ENCODE results near the gene NRG2. TPM values are rescaled to one million over a fixed set of nuclear protein-coding genes. Genes with fewer than 3 reads are reported as not detected.

Gene NRG2
- not detected for total RNA-seq

DNA sequence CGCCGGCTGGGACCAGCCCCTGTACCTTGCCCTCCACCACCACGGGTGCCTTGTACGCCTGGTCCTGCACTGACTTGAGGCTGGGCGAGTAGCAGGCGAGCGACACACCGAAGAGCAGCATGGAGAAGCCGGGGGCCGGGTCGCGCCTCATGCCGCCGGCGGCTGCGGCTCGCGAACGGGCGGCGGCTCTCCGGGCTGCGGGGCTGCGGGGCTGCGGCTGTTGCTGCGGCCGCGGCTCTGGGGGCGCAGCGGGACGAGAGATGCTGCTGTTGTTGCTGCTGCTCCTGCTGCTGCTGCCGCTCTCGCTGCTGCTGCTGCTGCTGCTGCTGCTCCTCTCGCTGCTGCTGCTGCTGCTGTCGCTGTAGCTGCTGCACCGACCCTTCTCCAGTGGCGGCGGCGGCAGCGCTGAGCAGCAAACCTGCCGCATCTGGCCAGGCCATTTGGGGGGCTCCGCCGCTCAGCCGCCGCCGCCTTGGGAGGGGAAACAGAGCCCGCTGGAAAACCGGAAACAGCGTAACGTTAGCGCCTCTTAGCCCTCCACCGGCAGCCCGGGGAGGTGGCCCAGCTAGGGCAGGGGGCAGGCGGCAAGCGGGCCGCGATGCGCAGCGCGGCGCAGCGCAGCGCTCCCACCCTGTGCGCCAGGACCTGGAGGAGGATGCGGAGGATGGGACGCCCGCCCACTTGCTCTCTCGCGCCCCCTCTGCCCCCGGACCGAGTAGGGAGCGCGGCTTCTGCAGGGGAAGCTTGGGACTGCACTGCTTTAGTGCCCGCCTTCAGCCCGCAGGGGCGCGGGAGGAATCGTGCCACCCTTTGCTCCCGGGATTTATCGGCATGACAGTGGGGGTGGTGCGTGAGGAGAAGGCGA, at the start of gene NRG2:
TSS of gene NRG2 (minus strand) at position 657 of the 865 bp plus-strand sequence.
- H3K9me3 Mint-ChIP-seq (ENCODE audit: insufficient read depth) = no peaks in the 10 kb centered on the region
- H3K36me3 Mint-ChIP-seq (ENCODE audit: low read depth) = no peaks in the 10 kb centered on the region
- peaks cover 60% of the 10 kb centered on the region for H3K27me3 Mint-ChIP-seq (ENCODE audit: low read depth)
- peak; percentile 92 for ATAC-seq
- peak within 1 kb of the TSS; percentile 51 for H3K4me3 Mint-ChIP-seq
- ChIA-PET POLR2A (no interaction called here), CTCF (interaction anchor here (0.6 to 1.5 kb wide), 6 partner anchors 27 to 102 kb away, joined by 3 read pairs; no protein-coding TSS in a partner anchor)
- H3K4me1 Mint-ChIP-seq (ENCODE audit: low read depth) = peaks cover 14% of the 10 kb centered on the region
- DNase-seq = peak; percentile 68
- no peak within 1 kb of the TSS for H3K27ac Mint-ChIP-seq

DNA sequence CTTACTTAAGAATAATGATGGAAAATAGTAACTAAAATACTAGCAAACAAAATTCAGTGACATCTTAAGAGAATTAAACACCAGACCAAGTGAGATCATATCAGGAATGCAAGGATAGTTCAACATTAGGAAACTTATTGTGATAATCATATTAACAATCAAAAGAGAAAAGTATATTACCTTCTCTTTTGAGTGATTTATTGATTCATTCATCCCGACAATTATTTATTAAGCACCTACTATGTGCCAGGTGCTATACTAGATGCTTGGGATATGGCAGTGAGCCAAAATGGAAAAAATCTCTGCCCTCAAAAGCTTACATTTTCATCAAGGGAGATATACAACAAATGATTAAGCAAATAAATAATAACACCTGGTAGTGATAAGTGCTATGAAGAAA, 47.2 kb upstream of the NRG2 start:
- H3K9me3 Mint-ChIP-seq (ENCODE audit: insufficient read depth) = peaks cover 23% of the 10 kb centered on the region
- POLR2A ChIA-PET = no interaction called here
- CTCF ChIA-PET = no interaction called here
- DNase-seq (no peak), ATAC-seq (no peak)
- H3K27me3 Mint-ChIP-seq (ENCODE audit: low read depth) = peaks cover 22% of the 10 kb centered on the region
- no peak overlapping the region for H3K27ac Mint-ChIP-seq
- H3K4me1 Mint-ChIP-seq (ENCODE audit: low read depth) = no peaks in the 10 kb centered on the region
- no peaks in the 10 kb centered on the region for H3K36me3 Mint-ChIP-seq (ENCODE audit: low read depth)
- H3K4me3 Mint-ChIP-seq = no peak overlapping the region

DNA sequence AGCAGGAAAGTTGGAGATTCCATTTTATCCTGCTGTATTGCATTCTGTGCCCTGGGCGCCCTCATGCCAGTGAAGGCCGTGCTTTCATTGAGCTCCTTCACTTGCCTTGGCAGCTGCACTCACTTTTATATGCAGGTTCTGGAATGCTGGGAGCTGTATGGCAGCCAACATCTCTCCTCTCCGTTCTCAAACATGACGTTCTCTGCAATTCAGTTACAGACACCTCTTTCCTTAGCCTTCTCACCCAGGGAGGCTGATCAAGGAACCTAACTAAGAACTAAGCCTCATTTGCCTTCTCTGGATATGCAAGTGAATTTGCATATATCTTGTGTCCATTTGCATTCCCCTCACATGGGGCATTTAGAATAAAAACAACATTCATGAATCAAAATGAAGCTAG, 41.4 kb upstream of the NRG2 start:
- DNase-seq = no peak
- POLR2A ChIA-PET = no interaction called here
- CTCF ChIA-PET = interaction anchor here (1.7 kb wide), 1 partner anchor 12 kb away, joined by 5 read pairs; no protein-coding TSS in a partner anchor
- peaks cover 30% of the 10 kb centered on the region for H3K27me3 Mint-ChIP-seq (ENCODE audit: low read depth)
- H3K36me3 Mint-ChIP-seq (ENCODE audit: low read depth) = no peaks in the 10 kb centered on the region
- no peak overlapping the region for H3K27ac Mint-ChIP-seq
- H3K4me3 Mint-ChIP-seq = no peak overlapping the region
- H3K4me1 Mint-ChIP-seq (ENCODE audit: low read depth) = no peaks in the 10 kb centered on the region
- ATAC-seq = no peak
- H3K9me3 Mint-ChIP-seq (ENCODE audit: insufficient read depth) = peaks cover 7% of the 10 kb centered on the region

DNA sequence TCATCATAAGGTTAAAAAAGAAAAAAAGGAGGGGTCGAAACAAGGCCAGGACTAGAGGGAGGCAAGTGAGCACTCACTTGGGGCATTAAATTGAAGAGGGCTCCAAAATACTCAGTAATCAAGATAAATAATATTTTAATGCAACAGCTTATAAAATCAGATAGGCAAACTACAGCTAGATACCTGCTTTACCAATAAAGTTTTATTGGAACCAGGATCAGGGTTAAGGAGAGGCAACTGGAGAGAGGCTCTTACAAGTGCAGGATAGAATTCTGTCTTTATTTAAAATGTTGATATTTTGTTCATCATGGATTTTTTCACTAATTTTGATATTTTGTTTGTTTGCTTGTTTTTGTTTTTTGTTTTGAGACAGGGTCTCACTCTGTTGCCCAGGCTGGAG, 40.6 kb upstream of the NRG2 start:
- Mint-ChIP-seq H3K9me3 (ENCODE audit: insufficient read depth) (no peaks in the 10 kb centered on the region), H3K4me3 (no peak overlapping the region), H3K36me3 (ENCODE audit: low read depth) (no peaks in the 10 kb centered on the region), H3K27ac (no peak overlapping the region), H3K27me3 (ENCODE audit: low read depth) (peaks cover 32% of the 10 kb centered on the region), H3K4me1 (ENCODE audit: low read depth) (no peaks in the 10 kb centered on the region)
- DNase-seq = no peak
- ChIA-PET CTCF (no interaction called here), POLR2A (no interaction called here)
- no peak for ATAC-seq

DNA sequence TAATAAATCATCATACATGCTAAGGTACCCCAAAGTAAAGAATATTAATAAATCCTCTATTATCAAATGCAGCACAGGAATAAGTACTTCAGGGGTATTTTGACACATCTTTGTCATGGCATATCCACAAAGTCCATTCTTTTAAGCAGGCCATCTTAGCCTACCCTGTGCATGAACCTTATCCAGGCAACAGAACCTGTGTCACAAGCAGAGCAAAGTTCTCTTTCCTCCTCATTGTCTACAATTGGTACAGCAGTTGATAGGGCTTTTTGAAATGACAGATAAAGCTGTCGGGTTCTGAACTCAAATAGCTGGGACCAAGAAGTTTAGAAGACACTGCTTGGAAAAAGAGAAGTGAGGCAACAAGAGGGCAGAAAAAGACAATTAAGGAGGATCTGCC, 40.0 kb upstream of the NRG2 start:
- H3K9me3 Mint-ChIP-seq (ENCODE audit: insufficient read depth) = no peaks in the 10 kb centered on the region
- H3K27ac Mint-ChIP-seq = no peak overlapping the region
- ATAC-seq (no peak), DNase-seq (no peak)
- H3K27me3 Mint-ChIP-seq (ENCODE audit: low read depth) = peaks cover 33% of the 10 kb centered on the region
- no peak overlapping the region for H3K4me3 Mint-ChIP-seq
- ChIA-PET CTCF (no interaction called here), POLR2A (no interaction called here)
- H3K36me3 Mint-ChIP-seq (ENCODE audit: low read depth) = no peaks in the 10 kb centered on the region
- no peaks in the 10 kb centered on the region for H3K4me1 Mint-ChIP-seq (ENCODE audit: low read depth)

DNA sequence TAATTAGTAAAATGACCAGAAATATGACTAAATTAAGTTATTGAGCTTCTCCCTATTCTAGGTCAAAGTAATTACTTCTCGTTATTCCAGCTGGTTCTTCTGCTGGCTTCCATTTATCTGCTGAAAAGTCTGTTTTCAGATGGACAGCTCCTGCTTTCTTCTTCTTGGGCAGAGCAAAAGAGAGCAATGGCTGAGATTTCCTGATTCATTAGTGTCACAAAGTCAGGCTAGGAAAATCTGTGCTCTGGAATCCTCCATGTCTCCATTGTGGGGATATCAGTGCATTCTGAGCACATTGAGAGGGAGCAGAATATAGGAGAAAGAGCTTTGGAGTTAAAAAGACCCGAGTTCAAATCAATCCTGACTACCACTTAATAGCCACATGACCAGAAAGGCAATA, 33.7 kb upstream of the NRG2 start:
- Mint-ChIP-seq H3K36me3 (ENCODE audit: low read depth) (no peaks in the 10 kb centered on the region), H3K4me1 (ENCODE audit: low read depth) (no peaks in the 10 kb centered on the region), H3K9me3 (ENCODE audit: insufficient read depth) (no peaks in the 10 kb centered on the region), H3K27me3 (ENCODE audit: low read depth) (peaks cover 26% of the 10 kb centered on the region), H3K4me3 (no peak overlapping the region), H3K27ac (no peak overlapping the region)
- ChIA-PET POLR2A (no interaction called here), CTCF (interaction anchor here (1.4 to 4.9 kb wide), 4 partner anchors 45 to 78 kb away, joined by 3 to 40 read pairs (median 12); no protein-coding TSS in a partner anchor)
- DNase-seq = no peak
- ATAC-seq = no peak

DNA sequence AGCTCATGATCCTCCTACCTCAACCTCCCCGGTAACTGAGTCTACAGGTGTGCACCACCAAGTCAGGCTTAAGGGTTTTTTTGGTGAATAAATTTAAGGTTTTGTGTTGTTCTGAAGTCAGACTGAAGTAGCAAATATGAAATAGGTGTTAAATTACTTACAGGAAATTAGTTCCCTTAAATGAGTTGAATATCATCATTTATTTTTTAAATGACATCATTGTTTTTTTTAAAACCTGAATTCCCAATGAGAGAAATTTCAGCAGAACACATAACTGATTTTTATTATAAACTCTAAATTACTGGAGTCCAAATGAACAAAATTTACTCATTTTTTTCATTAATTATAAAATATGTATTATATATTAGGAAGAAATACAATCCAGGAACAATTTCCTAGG, 33.0 kb upstream of the NRG2 start:
- DNase-seq (no peak), ATAC-seq (no peak)
- Mint-ChIP-seq H3K4me1 (ENCODE audit: low read depth) (no peaks in the 10 kb centered on the region), H3K9me3 (ENCODE audit: insufficient read depth) (no peaks in the 10 kb centered on the region), H3K27ac (no peak overlapping the region), H3K27me3 (ENCODE audit: low read depth) (peaks cover 29% of the 10 kb centered on the region), H3K36me3 (ENCODE audit: low read depth) (no peaks in the 10 kb centered on the region), H3K4me3 (no peak overlapping the region)
- POLR2A ChIA-PET = no interaction called here
- CTCF ChIA-PET = interaction anchor here (0.8 to 4.9 kb wide), 6 partner anchors 9 to 79 kb away, joined by 3 to 40 read pairs (median 7); no protein-coding TSS in a partner anchor

DNA sequence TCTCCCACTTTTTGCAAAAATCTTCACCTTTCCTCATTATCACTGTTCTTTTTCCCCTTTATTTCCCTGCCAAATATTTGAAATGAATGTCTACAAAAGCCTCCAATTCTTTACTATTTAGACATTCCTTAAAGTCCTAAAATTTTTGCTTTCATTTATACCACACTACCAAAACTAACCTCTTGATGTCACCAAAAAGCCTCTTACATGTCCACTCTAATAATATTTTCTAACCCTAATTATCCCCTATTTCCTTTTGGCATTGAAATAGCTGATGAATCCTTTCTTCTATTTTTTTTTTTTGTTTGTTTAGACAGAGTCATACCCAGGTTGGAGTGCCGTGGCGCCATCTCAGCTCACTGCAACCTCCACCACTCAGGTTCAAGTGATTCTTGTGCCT, 32.3 kb upstream of the NRG2 start:
- no peaks in the 10 kb centered on the region for H3K9me3 Mint-ChIP-seq (ENCODE audit: insufficient read depth)
- no peak overlapping the region for H3K27ac Mint-ChIP-seq
- DNase-seq = no peak
- H3K4me3 Mint-ChIP-seq = no peak overlapping the region
- H3K36me3 Mint-ChIP-seq (ENCODE audit: low read depth) = no peaks in the 10 kb centered on the region
- POLR2A ChIA-PET = no interaction called here
- H3K4me1 Mint-ChIP-seq (ENCODE audit: low read depth) = no peaks in the 10 kb centered on the region
- peaks cover 26% of the 10 kb centered on the region for H3K27me3 Mint-ChIP-seq (ENCODE audit: low read depth)
- CTCF ChIA-PET = interaction anchor here (0.8 to 4.9 kb wide), 6 partner anchors 10 to 80 kb away, joined by 3 to 40 read pairs (median 7); no protein-coding TSS in a partner anchor
- ATAC-seq = no peak

DNA sequence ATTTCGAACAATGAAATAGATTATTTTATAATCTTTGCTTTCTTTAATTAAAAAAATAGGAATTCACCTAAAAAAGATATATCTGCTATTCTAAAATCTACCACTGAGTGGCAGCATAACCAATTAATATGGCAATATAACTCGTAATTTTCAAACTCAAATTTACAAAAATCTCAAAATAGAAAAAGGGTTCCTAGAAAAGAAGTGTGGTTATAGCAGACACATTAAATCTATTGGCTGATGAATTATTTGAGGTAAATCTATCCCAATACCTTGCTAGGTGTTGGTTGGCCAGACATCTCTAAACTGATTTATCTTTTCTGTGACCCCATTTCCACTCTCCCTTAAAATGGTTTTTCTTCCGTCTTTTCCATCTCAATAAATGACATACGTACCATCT, 30.2 kb upstream of the NRG2 start:
- CTCF ChIA-PET = interaction anchor here (0.7 to 4.9 kb wide), 17 partner anchors 8 to 290 kb away, joined by 3 to 40 read pairs (median 5); no protein-coding TSS in a partner anchor
- Mint-ChIP-seq H3K4me3 (no peak overlapping the region), H3K27ac (no peak overlapping the region), H3K4me1 (ENCODE audit: low read depth) (no peaks in the 10 kb centered on the region), H3K9me3 (ENCODE audit: insufficient read depth) (no peaks in the 10 kb centered on the region), H3K27me3 (ENCODE audit: low read depth) (peaks cover 30% of the 10 kb centered on the region), H3K36me3 (ENCODE audit: low read depth) (no peaks in the 10 kb centered on the region)
- ATAC-seq (no peak), DNase-seq (no peak)
- POLR2A ChIA-PET = no interaction called here

DNA sequence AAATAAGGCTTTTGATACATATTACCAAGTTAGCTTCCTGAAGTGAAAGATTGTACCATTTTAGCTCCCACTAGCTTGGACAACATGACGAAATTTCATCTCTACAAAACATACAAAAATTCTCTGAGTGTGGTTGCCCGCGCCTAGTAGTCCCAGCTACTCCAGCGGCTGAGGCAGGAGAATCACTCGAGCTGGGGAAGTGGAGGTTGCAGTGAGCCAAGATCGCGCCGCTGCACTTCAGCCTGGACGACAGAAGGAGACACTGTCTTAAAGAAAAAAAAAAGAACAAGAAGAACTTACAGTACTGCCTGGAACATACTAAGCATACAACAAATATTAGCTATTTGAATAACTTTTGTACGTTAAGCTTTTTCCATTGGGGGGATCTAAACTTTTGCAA, 29.7 kb upstream of the NRG2 start:
- DNase-seq (no peak), ATAC-seq (no peak)
- H3K4me1 Mint-ChIP-seq (ENCODE audit: low read depth) = no peaks in the 10 kb centered on the region
- H3K36me3 Mint-ChIP-seq (ENCODE audit: low read depth) = no peaks in the 10 kb centered on the region
- H3K9me3 Mint-ChIP-seq (ENCODE audit: insufficient read depth) = no peaks in the 10 kb centered on the region
- CTCF ChIA-PET = interaction anchor here (0.6 to 4.9 kb wide), 23 partner anchors 9 to 298 kb away, joined by 3 to 40 read pairs (median 4); partner anchors contain the start of gene PURA
- no peak overlapping the region for H3K27ac Mint-ChIP-seq
- POLR2A ChIA-PET = no interaction called here
- H3K27me3 Mint-ChIP-seq (ENCODE audit: low read depth) = peaks cover 32% of the 10 kb centered on the region
- no peak overlapping the region for H3K4me3 Mint-ChIP-seq

DNA sequence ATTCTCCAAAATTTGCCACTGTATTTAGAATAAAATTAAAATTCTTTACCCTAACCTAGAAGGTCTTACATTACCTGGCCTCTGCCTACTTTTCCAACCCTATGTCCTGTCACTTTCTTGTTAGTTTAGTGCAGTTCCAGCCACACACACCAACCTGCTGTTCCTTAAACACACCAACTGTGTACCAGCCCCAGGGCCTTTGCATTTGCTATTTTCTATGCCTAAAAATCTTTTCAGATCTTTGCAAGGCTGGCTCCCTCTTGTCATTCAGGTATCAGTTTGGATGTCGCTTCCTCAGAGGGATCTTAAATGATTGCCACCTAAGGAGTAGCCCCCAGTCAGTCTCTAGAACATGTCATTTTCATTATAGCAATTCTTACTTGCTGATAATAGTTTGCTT, 17.7 kb upstream of the NRG2 start:
- POLR2A ChIA-PET = interaction anchor here (0.6 kb wide), 1 partner anchor 643 kb away, joined by 3 read pairs; no protein-coding TSS in a partner anchor
- Mint-ChIP-seq H3K4me1 (ENCODE audit: low read depth) (no peaks in the 10 kb centered on the region), H3K4me3 (no peak overlapping the region), H3K27me3 (ENCODE audit: low read depth) (peaks cover 14% of the 10 kb centered on the region), H3K36me3 (ENCODE audit: low read depth) (no peaks in the 10 kb centered on the region), H3K27ac (no peak overlapping the region), H3K9me3 (ENCODE audit: insufficient read depth) (no peaks in the 10 kb centered on the region)
- DNase-seq (no peak), ATAC-seq (no peak)
- CTCF ChIA-PET = no interaction called here

DNA sequence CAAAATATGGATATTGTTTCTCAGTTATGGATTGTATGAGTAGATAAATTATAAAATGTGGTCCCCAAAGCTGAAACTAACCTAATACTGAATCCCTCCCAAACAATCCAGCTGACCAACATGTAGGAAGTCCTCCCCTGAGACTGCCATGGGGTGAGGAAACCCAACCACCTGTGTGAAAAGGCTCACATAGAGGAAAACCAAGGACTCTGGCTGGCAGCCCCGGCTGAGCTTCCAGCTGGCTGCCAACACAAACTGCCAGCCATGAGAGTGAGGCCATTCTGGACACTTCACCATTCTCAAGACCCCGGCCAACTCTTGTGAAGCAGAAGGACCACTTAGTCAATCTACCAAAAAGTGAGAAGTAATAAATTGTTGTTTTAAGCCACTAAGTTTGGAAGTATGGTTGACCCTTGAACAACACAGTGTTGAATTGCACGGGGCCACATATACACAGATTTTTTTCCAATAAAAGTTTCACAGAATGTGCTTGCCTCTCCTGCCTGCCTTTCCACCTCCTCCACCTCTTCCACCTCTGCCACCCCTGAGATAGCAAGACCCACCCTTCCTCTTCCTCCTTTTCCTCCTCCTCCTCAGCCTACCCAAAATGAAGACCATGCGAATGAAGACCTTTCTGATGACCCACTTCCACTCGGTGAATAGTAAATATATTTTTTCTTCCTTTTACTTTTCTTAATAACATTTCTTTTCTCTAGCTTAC, 15.3 kb upstream of the NRG2 start:
- Mint-ChIP-seq H3K9me3 (ENCODE audit: insufficient read depth) (no peaks in the 10 kb centered on the region), H3K27me3 (ENCODE audit: low read depth) (peaks cover 14% of the 10 kb centered on the region), H3K27ac (no peak overlapping the region), H3K36me3 (ENCODE audit: low read depth) (no peaks in the 10 kb centered on the region), H3K4me1 (ENCODE audit: low read depth) (no peaks in the 10 kb centered on the region), H3K4me3 (no peak overlapping the region)
- DNase-seq (no peak), ATAC-seq (no peak)
- POLR2A ChIA-PET = no interaction called here
- CTCF ChIA-PET = interaction anchor here (0.6 to 1.3 kb wide), 2 partner anchors 81 to 89 kb away, joined by 3 to 5 read pairs; no protein-coding TSS in a partner anchor
